Stimulated activated naive CD8-positive, alpha-beta T cell treated with anti-CD3 and anti-CD28 coated beads, Interleukin-15, Interleukin-2, amounts not matched to agents 100 U/mL and 50 U/mL, for 24 hours (primary cell): ENCODE data around the gene CELSR1.
"Not testable (repeated sequence)": the region's sequence is repeated elsewhere in the genome, so short reads cannot be mapped to it uniquely, and the experiment has no call there.

Source experiments
- ATAC-seq: fragments of 150-1000 bp; cut with Tn5 transposase; one replicate; pipeline ENCODE4 v1.10.0; 2021
- DNase-seq: peaks from one replicate; pipeline ENCODE4 v3.0.0; 2021

CELSR1 gene

GRCh38 chr22:46512683-46513082 lies 24.7 kb downstream of the CELSR1 start:
- no peak for DNase-seq
- no peak for ATAC-seq

- ATAC-seq (no peak), DNase-seq (no peak)
Measured at GRCh38 chr22:46512039-46512370, 25.4 kb downstream of the CELSR1 start.

DNA sequence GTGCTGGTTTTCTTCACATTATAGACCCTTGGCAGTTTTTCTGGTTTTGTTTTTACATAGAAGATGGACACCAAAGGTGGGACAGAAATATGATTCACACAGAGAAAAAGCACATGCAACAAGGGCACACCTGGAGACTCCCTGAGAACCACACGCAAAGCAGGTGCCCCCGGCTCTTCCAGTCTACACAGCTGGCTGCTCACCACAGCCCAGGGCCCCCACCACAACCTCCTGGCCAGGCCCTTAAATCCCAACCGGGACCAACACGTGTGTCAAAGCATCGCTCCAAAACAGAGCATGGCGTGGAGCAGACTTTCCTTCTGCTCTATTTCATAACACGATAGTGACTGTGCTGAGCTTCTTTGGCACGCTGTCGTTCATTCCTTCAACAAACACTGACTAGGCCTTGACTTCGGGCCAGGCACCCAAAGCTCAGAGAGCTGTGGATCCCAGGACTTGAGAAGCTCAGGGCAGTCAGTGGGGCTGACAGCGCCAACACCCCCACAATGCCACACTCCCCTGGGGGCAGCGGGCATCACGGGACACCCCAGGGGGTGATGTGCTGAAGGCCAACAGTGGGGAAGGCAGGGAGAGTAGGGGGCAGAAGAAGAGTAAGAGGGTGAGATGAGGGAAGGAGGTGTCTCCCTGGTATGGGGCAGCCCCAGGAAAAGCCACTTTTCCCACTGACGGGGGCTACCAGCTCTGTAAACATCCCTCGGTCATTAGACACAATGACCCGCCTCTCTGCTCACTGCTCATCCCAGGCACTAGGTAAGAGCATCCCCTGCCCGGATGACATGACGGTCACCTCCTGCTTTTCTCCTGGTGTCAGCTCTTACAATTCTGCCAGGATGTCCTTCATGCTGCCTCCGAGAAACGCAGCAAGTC lies 26.0 kb downstream of the CELSR1 start:
- ATAC-seq = no peak
- no peak for DNase-seq

DNA sequence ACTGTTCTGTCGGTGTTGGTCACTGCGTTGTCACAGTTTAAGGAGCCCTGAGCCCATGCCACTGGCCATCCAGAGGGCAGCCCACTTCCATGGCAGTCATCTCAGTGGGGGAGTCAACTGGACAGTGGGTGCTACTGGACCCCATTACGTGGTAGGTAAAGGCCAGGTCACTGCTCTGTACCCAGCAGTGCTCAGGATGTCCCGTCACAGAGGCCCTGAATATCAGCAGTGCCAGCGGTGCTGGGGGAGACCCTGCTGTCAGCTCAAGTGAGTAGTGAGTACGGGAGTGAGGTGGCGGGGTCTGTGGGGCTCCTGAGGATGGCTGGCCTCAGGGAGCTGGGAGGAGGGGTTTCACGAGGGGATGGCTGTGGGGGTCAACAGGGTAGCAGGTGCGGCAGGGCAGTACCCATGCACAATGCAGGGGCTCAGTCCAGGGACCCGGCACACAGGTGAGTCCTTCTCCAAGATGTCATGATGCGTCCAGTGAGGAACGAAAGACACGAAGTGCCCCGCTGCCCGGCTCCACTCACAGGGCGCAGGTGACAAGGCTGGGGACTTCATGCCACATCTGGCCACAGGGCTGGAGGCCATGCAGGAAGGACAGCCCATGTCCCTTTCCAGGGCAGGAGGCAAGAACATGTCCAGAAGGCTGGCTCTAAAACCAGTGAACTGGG lies 27.9 kb downstream of the CELSR1 start:
- no peak for ATAC-seq
- DNase-seq = no peak

- ATAC-seq = no peak
- no peak for DNase-seq
Measured at GRCh38 chr22:46508491-46508999, 28.9 kb downstream of the CELSR1 start.

DNA sequence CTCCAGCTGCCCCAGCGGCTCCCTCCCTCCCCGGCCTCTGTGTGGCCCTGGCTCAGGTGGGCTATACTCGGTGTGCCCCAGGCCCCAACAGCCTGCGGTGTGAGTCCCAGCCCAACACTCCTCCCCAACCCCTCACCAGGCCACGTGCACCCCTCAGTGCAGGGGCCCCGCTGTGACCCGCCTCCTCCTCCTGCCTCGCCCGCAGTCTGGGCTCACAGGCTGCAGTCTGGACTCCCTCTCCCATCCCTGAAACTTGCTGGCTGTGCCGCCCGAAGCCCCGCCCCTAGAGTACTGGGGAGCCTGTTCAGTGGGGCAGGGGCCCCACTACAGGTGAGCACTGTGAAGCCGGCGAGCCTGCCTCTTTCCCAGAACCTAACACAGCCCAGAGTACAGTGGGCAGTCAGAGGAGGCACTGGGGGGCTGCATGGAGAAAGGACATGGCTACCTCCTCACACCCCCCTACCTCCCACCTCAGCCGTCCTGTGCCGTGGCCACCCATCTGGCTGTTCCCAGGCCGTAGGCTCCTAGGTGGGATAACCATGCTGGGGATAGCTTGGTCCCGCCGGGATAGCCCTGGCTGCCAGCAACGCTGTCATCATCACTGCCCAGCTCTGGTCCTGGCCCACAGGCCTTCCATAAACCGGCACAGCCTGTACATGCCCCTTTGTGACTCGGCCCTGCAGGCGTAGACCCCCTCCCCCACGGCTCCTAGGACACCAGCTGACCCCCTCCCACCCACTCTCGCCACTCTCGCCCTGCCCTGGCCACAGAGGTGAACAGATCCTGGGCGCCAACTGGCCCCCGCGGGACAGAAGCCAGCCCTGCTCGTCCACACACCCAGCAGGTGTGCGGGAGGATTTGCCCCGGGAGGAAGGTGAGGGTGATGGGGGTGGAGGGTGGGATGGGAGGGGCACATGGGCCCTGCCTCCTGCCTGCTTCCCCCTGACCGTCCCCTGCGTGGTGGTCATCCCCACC lies 29.7 kb downstream of the CELSR1 start:
- ATAC-seq (no peak), DNase-seq (no peak)

DNA sequence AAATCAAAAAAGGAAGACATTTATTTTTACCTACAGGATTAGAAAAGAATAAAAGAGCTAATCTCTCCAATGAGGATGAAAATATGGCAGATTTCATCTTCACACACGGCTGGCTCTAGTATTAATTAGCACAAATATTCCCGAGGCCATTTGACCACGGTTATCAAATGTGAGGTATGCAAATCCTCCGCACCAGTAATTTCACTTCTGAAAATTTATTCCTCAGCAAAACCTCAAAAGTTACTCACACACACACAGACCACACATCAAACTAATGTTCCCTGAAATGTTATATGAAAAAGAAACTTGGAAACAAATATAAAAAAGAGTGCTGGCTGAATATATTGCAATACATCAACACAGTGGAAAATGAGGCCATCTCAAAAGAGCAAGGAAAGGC lies 32.8 kb downstream of the CELSR1 start:
- DNase-seq = no peak
- no peak for ATAC-seq

- DNase-seq (no peak), ATAC-seq (no peak)
Measured at GRCh38 chr22:46502440-46503175, 34.8 kb downstream of the CELSR1 start.

GRCh38 chr22:46501701-46502100 lies 35.7 kb downstream of the CELSR1 start:
- ATAC-seq = no peak
- DNase-seq = no peak

DNA sequence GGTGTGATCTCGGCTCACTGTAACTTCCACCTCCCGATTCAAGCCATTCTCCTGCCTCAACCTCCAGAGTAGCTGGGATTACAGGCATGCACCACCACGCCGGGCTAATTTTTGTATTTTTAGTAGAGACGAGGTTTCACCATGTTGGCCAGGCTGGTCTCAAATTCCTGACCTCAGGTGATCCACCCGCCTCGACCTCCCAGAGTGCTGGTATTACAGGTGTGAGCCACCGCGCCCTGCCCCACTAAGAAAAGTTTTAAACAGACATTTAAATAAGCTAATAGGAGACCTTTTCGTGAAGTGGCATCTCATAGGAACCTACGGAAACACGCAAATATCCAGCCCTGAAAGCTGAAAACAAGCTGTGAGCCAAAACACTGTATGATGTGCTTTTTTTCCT lies 36.2 kb downstream of the CELSR1 start:
- not testable (repeated sequence) for ATAC-seq, DNase-seq

GRCh38 chr22:46500201-46500600 lies 37.2 kb downstream of the CELSR1 start:
- ATAC-seq (peak; percentile 14), DNase-seq (no peak)

DNA sequence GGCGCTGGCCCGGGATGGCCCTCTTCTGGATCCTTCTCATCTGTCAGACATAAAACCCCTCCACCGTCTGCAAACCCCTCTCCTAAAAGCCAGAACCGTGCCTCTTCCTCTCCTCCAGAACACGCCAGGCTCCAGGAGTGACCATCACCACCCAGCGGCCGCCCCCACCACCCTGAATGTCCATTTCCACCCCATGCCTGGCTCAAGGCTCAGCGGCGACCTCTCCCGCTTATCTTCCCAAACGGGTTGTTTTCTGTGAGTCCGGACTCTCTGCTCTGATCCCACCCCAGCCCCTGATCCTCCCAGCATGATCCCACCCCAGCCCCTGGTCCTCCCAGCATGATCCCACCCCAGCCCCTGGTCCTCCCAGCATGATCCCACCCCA lies 37.6 kb downstream of the CELSR1 start:
- DNase-seq (no peak), ATAC-seq (no peak)

GRCh38 chr22:46491946-46492345 lies 45.5 kb downstream of the CELSR1 start:
- ATAC-seq (no peak), DNase-seq (no peak)

GRCh38 chr22:46490538-46490937 lies 46.9 kb downstream of the CELSR1 start:
- ATAC-seq = no peak
- no peak for DNase-seq

- no peak for ATAC-seq
Measured at GRCh38 chr22:46486996-46487717, 50.3 kb downstream of the CELSR1 start.

GRCh38 chr22:46484861-46485595 lies 52.4 kb downstream of the CELSR1 start:
- no peak for DNase-seq
- no peak for ATAC-seq

More at GRCh38 chr22:46486996-46487717, 50.3 kb downstream of the CELSR1 start:
- DNase-seq = no peak

- no peak for ATAC-seq
- DNase-seq = no peak
Measured at GRCh38 chr22:46484156-46484860, 53.1 kb downstream of the CELSR1 start.

DNA sequence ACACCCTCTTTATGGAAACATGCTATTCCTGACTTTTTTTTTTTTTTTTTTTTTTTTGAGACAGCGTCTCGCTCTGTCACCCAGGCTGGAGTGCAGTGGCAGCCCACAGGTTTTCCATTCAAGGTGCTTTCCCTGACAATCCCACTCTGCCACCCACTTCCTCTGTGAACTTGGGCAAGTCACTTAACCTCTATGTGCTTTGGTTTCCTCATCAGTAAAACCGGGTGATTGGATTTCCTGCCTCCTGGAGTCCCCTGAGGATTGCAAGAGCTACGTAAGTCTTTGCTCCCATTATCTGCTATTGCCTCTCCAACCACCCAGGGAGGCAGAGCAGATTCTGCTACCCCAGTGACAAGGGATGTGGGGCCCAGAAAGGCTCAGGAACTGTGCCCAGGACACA lies 54.1 kb downstream of the CELSR1 start:
- DNase-seq = no peak
- no peak for ATAC-seq

DNA sequence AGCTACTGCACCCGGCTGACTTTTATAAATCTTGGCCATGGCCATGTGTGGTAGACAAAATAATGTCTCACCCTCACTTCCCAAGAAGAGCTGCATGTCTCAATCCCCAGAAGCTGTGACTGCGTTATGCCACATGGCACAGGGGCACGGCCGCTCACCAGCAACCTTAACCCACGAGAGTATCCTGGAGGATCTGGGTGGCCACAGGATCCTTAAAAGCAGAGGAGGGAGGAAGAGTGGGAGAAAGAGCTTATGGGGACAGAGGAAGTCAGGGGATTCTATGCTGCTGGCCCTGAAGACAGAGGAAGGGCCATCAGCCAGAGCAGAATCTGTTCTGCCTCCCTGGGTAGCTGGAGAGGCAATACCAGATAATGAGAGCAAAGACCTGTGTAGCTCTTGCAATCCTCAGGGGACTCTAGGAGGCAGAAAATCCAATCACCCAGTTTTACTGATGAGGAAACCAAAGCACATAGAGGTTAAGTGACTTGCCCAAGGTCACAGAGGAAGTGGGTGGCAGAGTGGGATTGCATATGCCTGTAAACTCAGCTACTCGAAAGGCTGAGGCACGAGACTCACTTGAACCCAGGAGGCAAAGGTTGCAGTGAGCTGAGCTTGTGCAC lies 55.3 kb downstream of the CELSR1 start:
- DNase-seq (no peak), ATAC-seq (no peak)
